ENCODE data around the gene COLEC11.
"Not testable (repeated sequence)": the region's sequence is repeated elsewhere in the genome, so short reads cannot be mapped to it uniquely, and the experiment has no call there.

Gene COLEC11

GRCh38 chr2:3606370-3607201 is 11.7 kb downstream of the COLEC11 start:
- no peaks in the 10 kb centered on the region for H3K4me1 ChIP-seq (ENCODE audit: insufficient read depth, low read length)
- no peak overlapping the region for H3K9ac ChIP-seq (ENCODE audit: low read depth, low read length)

GRCh38 chr2:3608373-3609278 is 13.7 kb downstream of the COLEC11 start:
- Histone ChIP-seq H3K4me1 (ENCODE audit: insufficient read depth, low read length) (no peaks in the 10 kb centered on the region), H3K9me3 (ENCODE audit: control insufficient read depth, insufficient read depth, low read length) (no peaks in the 10 kb centered on the region), H3K9ac (ENCODE audit: low read depth, low read length) (no peak overlapping the region), H3K36me3 (ENCODE audit: insufficient read depth, low read length) (no peaks in the 10 kb centered on the region)

More at GRCh38 chr2:3606370-3607201, 11.7 kb downstream of the COLEC11 start:
- H3K9me3 ChIP-seq (ENCODE audit: control insufficient read depth, insufficient read depth, low read length): no peaks in the 10 kb centered on the region
- no peaks in the 10 kb centered on the region for H3K36me3 ChIP-seq (ENCODE audit: insufficient read depth, low read length)

- H3K4me1 ChIP-seq (ENCODE audit: insufficient read depth, low read length); H3K9ac ChIP-seq (ENCODE audit: low read depth, low read length); H3K36me3 ChIP-seq (ENCODE audit: insufficient read depth, low read length); H3K9me3 ChIP-seq (ENCODE audit: control insufficient read depth, insufficient read depth, low read length): not testable (repeated sequence)
Observed at GRCh38 chr2:3609279-3609673, 14.4 kb downstream of the COLEC11 start.

GRCh38 chr2:3610415-3610814 is 15.5 kb downstream of the COLEC11 start:
- Histone ChIP-seq H3K9me3 (ENCODE audit: control insufficient read depth, insufficient read depth, low read length) (no peaks in the 10 kb centered on the region), H3K9ac (ENCODE audit: low read depth, low read length) (no peak overlapping the region), H3K4me1 (ENCODE audit: insufficient read depth, low read length) (no peaks in the 10 kb centered on the region), H3K36me3 (ENCODE audit: insufficient read depth, low read length) (no peaks in the 10 kb centered on the region)

GRCh38 chr2:3610881-3611505 is 16.1 kb downstream of the COLEC11 start:
- Histone ChIP-seq H3K9me3 (ENCODE audit: control insufficient read depth, insufficient read depth, low read length) (no peaks in the 10 kb centered on the region), H3K4me1 (ENCODE audit: insufficient read depth, low read length) (no peaks in the 10 kb centered on the region), H3K9ac (ENCODE audit: low read depth, low read length) (no peak overlapping the region), H3K36me3 (ENCODE audit: insufficient read depth, low read length) (no peaks in the 10 kb centered on the region)

GRCh38 chr2:3611589-3611988 is 16.7 kb downstream of the COLEC11 start:
- Histone ChIP-seq H3K9ac (ENCODE audit: low read depth, low read length) (no peak overlapping the region), H3K36me3 (ENCODE audit: insufficient read depth, low read length) (no peaks in the 10 kb centered on the region), H3K9me3 (ENCODE audit: control insufficient read depth, insufficient read depth, low read length) (no peaks in the 10 kb centered on the region), H3K4me1 (ENCODE audit: insufficient read depth, low read length) (no peaks in the 10 kb centered on the region)

GRCh38 chr2:3612639-3613523 is 18.0 kb downstream of the COLEC11 start:
- H3K36me3 ChIP-seq (ENCODE audit: insufficient read depth, low read length): no peaks in the 10 kb centered on the region
- H3K9ac ChIP-seq (ENCODE audit: low read depth, low read length): no peak overlapping the region
- H3K4me1 ChIP-seq (ENCODE audit: insufficient read depth, low read length): no peaks in the 10 kb centered on the region
- no peaks in the 10 kb centered on the region; the same call in 1 of the 2 replicates for H3K9me3 ChIP-seq (ENCODE audit: control insufficient read depth, insufficient read depth, low read length)

- Histone ChIP-seq H3K36me3 (ENCODE audit: insufficient read depth, low read length) (no peaks in the 10 kb centered on the region), H3K4me1 (ENCODE audit: insufficient read depth, low read length) (no peaks in the 10 kb centered on the region), H3K9me3 (ENCODE audit: control insufficient read depth, insufficient read depth, low read length) (no peaks in the 10 kb centered on the region; the same call in 1 of the 2 replicates), H3K9ac (ENCODE audit: low read depth, low read length) (no peak overlapping the region)
Observed at GRCh38 chr2:3613524-3613905, 18.6 kb downstream of the COLEC11 start.

GRCh38 chr2:3614743-3615142 is 19.8 kb downstream of the COLEC11 start:
- not testable (repeated sequence) for H3K36me3 ChIP-seq (ENCODE audit: insufficient read depth, low read length); H3K9me3 ChIP-seq (ENCODE audit: control insufficient read depth, insufficient read depth, low read length); H3K9ac ChIP-seq (ENCODE audit: low read depth, low read length); H3K4me1 ChIP-seq (ENCODE audit: insufficient read depth, low read length)

- H3K36me3 ChIP-seq (ENCODE audit: insufficient read depth, low read length); H3K4me1 ChIP-seq (ENCODE audit: insufficient read depth, low read length); H3K9ac ChIP-seq (ENCODE audit: low read depth, low read length); H3K9me3 ChIP-seq (ENCODE audit: control insufficient read depth, insufficient read depth, low read length): not testable (repeated sequence)
Observed at GRCh38 chr2:3615541-3616200, 20.8 kb downstream of the COLEC11 start.

- H3K4me1 ChIP-seq (ENCODE audit: insufficient read depth, low read length); H3K9me3 ChIP-seq (ENCODE audit: control insufficient read depth, insufficient read depth, low read length); H3K9ac ChIP-seq (ENCODE audit: low read depth, low read length); H3K36me3 ChIP-seq (ENCODE audit: insufficient read depth, low read length): not testable (repeated sequence)
Observed at GRCh38 chr2:3616435-3617197, 21.7 kb downstream of the COLEC11 start.

- Histone ChIP-seq H3K36me3 (ENCODE audit: insufficient read depth, low read length) (no peaks in the 10 kb centered on the region), H3K9me3 (ENCODE audit: control insufficient read depth, insufficient read depth, low read length) (no peaks in the 10 kb centered on the region; the same call in 1 of the 2 replicates), H3K4me1 (ENCODE audit: insufficient read depth, low read length) (no peaks in the 10 kb centered on the region), H3K9ac (ENCODE audit: low read depth, low read length) (no peak overlapping the region)
Observed at GRCh38 chr2:3617198-3617890, 22.4 kb downstream of the COLEC11 start.
